AG04450 (cell line): Measurements from ENCODE around the gene RIN3. TPM values are rescaled to one million over a fixed set of nuclear protein-coding genes. Genes with fewer than 3 reads are reported as not detected.

Experiments
- CTCF ChIA-PET: fragments of 300-600, 350-600 bp; formaldehyde crosslinking; extraction: SDS; loops from one replicate; lab custom pipeline; 2022; ENCODE audit warnings: antibody characterized with exemption, inconsistent platforms; lab: Charles Lee
- POLR2A ChIA-PET: fragments of 350-600 bp; formaldehyde crosslinking; extraction: SDS; loops from one replicate; lab custom pipeline; 2021; ENCODE audit warnings: antibody characterized with exemption, inconsistent platforms; lab: Yijun Ruan, JAX
- DNase-seq: peaks from one replicate; pipeline ENCODE4 v3.0.0-alpha.2; 2011; ENCODE audit warnings: low read depth, low spot score
- H3K27ac ChIP-seq: one replicate; pipeline ENCODE4 v1.5.1; 2012; ENCODE audit warnings: low read depth, low read length, control low read depth
- H3K27me3 ChIP-seq: one replicate; pipeline ENCODE4 v1.6.0; 2012; ENCODE audit warnings: low read length; ENCODE audit not compliant: control insufficient read depth, insufficient read depth
- H3K4me3 ChIP-seq: 2 replicates; pipeline ENCODE4 v1.5.1; 2011; ENCODE audit warnings: mild to moderate bottlenecking, low read depth, low read length, control low read depth
- H3K9me3 ChIP-seq: 2 replicates; pipeline ENCODE4 v1.5.1; 2012; ENCODE audit warnings: low read length; ENCODE audit not compliant: control insufficient read depth, insufficient read depth
- polyA plus RNA-seq: library from polyadenylated mRNA; depleted of rRNA; stranded (reverse); fragments of >200 nt; gene quantifications from 2 replicates; pipeline ENCODE4 v1.2.3, GENCODE V29; 2011
- TF ChIP-seq, protein P1 (sequence below): IDR thresholded peaks from 2 replicates; pipeline ENCODE4 v1.5.1; 2011; ENCODE audit warnings: low read depth, low read length, control low read depth, inconsistent platforms

The RIN3 gene
- polyA plus RNA-seq, 1 experiment, result 3.7 TPM

DNA sequence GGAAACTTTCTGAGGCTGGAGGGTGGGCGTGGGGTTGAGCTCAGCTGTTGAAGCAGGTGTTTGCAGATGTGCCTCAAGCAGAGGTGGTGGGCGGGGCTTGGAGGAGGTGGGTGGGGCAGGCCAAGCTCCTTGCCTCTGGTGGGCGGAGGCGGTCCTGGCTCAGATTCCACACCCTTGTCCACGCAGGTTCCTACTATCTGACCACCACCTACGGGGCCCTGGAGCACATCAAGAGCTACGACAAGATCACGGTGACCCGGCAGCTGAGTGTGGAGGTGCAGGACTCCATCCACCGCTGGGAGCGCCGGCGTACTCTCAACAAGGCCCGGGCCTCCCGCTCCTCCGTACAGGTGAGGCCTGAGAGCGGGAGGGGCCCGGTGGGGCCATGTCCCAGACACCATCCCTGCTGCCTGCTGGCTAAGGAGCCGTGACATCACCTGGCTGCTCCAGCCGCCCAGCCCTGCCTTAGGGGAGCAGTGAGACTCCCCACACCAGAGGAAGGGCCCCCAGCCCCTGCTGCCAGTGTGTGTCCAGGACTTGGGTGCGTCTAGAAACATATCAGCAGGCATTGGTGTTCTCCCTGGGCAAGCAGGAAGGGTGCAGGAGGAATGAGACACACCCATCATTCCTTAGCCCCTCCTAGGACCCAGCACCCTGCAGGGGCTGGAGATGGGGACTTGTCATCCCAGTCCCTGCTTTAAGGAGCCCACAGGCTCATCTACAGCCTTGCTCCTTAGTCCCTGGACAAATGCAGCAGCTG, 171.4 kb downstream of the RIN3 start:
- TF ChIP-seq, protein P1, sequence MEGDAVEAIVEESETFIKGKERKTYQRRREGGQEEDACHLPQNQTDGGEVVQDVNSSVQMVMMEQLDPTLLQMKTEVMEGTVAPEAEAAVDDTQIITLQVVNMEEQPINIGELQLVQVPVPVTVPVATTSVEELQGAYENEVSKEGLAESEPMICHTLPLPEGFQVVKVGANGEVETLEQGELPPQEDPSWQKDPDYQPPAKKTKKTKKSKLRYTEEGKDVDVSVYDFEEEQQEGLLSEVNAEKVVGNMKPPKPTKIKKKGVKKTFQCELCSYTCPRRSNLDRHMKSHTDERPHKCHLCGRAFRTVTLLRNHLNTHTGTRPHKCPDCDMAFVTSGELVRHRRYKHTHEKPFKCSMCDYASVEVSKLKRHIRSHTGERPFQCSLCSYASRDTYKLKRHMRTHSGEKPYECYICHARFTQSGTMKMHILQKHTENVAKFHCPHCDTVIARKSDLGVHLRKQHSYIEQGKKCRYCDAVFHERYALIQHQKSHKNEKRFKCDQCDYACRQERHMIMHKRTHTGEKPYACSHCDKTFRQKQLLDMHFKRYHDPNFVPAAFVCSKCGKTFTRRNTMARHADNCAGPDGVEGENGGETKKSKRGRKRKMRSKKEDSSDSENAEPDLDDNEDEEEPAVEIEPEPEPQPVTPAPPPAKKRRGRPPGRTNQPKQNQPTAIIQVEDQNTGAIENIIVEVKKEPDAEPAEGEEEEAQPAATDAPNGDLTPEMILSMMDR, result no peak
- H3K27ac ChIP-seq, result no peak overlapping the region
- ChIA-PET POLR2A (no interaction called here), CTCF (interaction anchor here (0.7 to 6.2 kb wide), 3 partner anchors 53 to 480 kb away, joined by 3 to 164 read pairs (median 9); no protein-coding TSS in a partner anchor)
- DNase-seq, result no peak
- no peaks in the 10 kb centered on the region; the same call in none of the 2 replicates for H3K9me3 ChIP-seq
- H3K4me3 ChIP-seq, result no peak overlapping the region
- no peaks in the 10 kb centered on the region for H3K27me3 ChIP-seq

DNA sequence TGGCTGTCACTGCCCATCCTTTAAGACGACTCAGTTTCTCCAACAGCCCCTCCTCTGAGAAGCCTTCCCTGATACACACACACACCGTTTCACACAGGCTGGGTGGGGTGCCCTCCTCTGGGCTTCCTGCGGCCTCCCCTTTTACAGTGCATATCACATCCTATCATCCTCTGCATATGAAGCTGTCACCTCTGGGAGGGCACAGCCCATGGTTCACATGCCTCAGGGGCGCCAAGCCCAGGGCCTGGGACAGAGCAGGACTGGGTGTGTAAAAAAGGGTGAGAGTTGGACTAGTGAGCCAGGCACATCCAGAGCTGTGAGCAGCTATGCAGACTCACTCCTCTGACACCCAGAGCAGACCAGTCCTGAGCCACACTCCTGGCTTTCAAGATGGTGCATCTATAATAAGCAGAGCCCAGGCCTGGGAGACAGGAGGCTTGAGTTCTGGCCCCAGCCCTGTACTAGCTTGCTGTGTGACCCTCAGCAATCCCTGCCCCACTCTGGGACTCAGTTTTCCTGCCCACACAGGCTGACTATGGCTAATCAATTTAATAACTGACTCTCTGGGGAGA, 172.3 kb downstream of the RIN3 start:
- Histone ChIP-seq H3K27ac (peak overlapping the region; percentile 11), H3K27me3 (no peaks in the 10 kb centered on the region), H3K4me3 (no peak overlapping the region), H3K9me3 (no peaks in the 10 kb centered on the region; the same call in 1 of the 2 replicates)
- DNase-seq, result no peak
- POLR2A ChIA-PET, result no interaction called here
- CTCF ChIA-PET, result interaction anchor here (0.7 to 6.2 kb wide), 28 partner anchors 9 to 569 kb away, joined by 3 to 164 read pairs (median 6); no protein-coding TSS in a partner anchor
- TF ChIP-seq, protein P1, result no peak

DNA sequence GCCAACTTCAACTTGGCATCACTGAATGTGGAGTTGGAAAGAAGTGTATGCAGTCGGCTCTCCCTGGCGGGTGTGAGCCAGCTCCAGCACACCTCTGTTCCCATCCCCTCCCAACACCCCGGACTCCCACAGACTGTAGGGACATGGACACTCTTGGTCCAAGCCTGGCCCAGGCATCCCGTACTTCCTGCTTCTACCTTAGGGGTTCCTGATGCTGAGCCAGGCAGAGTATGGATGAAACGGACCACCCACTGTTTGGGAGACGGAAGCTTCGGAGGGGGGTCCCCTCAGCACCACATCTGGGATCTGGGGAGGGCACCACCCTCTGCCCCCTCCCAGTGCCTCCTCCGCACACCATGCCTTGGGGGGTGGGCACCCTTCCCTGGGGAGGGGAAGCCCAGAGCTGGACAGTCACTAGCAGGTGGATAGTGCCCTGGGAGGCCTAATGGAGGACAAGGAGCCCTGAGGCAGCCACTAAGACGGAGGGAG, 172.9 kb downstream of the RIN3 start:
- CTCF ChIA-PET, result interaction anchor here (0.6 to 6.2 kb wide), 47 partner anchors 8 to 741 kb away, joined by 3 to 164 read pairs (median 4); partner anchors contain the start of genes ATXN3, CPSF2 and NDUFB1
- Histone ChIP-seq H3K27me3 (no peaks in the 10 kb centered on the region), H3K4me3 (no peak overlapping the region), H3K9me3 (no peaks in the 10 kb centered on the region; the same call in 1 of the 2 replicates), H3K27ac (no peak overlapping the region)
- DNase-seq, result no peak
- TF ChIP-seq, protein P1, result no peak
- POLR2A ChIA-PET, result interaction anchor here (0.7 kb wide), 1 partner anchor 98 kb away, joined by 3 read pairs; no protein-coding TSS in a partner anchor

DNA sequence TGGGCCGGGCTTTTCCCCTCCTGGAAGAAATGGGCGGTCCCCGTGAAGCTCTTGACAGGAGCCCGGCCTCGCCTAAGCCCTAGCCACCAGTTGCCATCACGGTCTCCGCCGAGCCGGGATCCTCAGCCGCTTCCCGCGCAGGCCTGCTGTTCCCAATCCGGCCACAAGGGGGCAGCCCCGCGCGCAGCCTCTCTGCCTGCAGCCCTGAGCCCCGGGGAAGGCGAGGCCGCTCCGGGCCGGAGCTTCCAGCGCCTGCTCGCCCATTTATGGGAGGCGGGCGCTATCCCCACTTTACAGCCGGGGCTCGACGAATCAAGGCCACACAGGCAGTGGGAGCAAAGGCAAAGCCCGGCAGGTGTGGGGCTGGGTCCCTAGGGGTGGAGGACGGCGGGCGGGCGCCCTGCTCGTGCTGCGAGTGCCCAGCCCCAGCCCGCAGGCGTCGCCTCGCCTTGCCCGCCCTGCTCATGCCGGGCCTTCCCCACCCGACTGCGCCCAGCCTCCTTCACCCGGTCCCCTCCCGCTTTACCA, 173.4 kb downstream of the RIN3 start:
- peak; percentile 13 for DNase-seq
- no peaks in the 10 kb centered on the region for H3K27me3 ChIP-seq
- H3K27ac ChIP-seq, result no peak overlapping the region
- ChIA-PET CTCF (interaction anchor here (0.6 to 6.2 kb wide), 54 partner anchors 9 to 742 kb away, joined by 3 to 164 read pairs (median 4); partner anchors contain the start of genes ATXN3, CPSF2 and NDUFB1), POLR2A (interaction anchor here (0.7 kb wide), 1 partner anchor 97 kb away, joined by 3 read pairs; no protein-coding TSS in a partner anchor)
- TF ChIP-seq, protein P1, result peak; percentile 95
- H3K4me3 ChIP-seq, result no peak overlapping the region
- no peaks in the 10 kb centered on the region; the same call in 1 of the 2 replicates for H3K9me3 ChIP-seq
